GM13976 (cell line): ENCODE results near the gene PLCXD1.

ENCODE experiments used
- DNase-seq: peaks from one replicate; pipeline ENCODE4 v3.0.0; 2012; ENCODE audit warnings: low spot score
- CTCF ChIP-seq: IDR thresholded peaks from 2 replicates; pipeline ENCODE4 v1.5.1; 2012; ENCODE audit warnings: borderline replicate concordance, mild to moderate bottlenecking; ENCODE audit not compliant: insufficient read depth; ENCODE audit errors: extremely low read depth, missing control alignments, control extremely low read depth
- in situ Hi-C: fragments of 300-500 bp; cut with MboI; formaldehyde crosslinking; loops from one replicate; pipeline ENCODE4 v1.12.0; 2022; ENCODE audit warnings: low sequenced_read_pairs, mixed read lengths, inconsistent platforms; ENCODE audit not compliant: unreplicated experiment

Gene PLCXD1

GRCh38 chrX:334971-335757 is 54.0 kb downstream of the PLCXD1 start:
- no peak for TF ChIP-seq CTCF
- DNase-seq: no peak
- in situ Hi-C loops: no loop called here

GRCh38 chrX:335758-336155 is 54.6 kb downstream of the PLCXD1 start:
- no peak for TF ChIP-seq CTCF
- no peak for DNase-seq
- in situ Hi-C loops: no loop called here

GRCh38 chrX:336227-336626 is 55.0 kb downstream of the PLCXD1 start:
- TF ChIP-seq CTCF: no peak
- no peak for DNase-seq
- in situ Hi-C loops: no loop called here

GRCh38 chrX:337331-337831 is 56.2 kb downstream of the PLCXD1 start:
- TF ChIP-seq CTCF: no peak
- in situ Hi-C loops: no loop called here
- DNase-seq: no peak

GRCh38 chrX:338281-338835 is 57.2 kb downstream of the PLCXD1 start:
- TF ChIP-seq CTCF: no peak
- in situ Hi-C loops: no loop called here
- no peak for DNase-seq

- TF ChIP-seq CTCF: no peak
- no peak for DNase-seq
- in situ Hi-C loops: no loop called here
Observed at GRCh38 chrX:338836-339400, 57.7 kb downstream of the PLCXD1 start.
